Measurements from ENCODE around the gene KRT17.

DNA sequence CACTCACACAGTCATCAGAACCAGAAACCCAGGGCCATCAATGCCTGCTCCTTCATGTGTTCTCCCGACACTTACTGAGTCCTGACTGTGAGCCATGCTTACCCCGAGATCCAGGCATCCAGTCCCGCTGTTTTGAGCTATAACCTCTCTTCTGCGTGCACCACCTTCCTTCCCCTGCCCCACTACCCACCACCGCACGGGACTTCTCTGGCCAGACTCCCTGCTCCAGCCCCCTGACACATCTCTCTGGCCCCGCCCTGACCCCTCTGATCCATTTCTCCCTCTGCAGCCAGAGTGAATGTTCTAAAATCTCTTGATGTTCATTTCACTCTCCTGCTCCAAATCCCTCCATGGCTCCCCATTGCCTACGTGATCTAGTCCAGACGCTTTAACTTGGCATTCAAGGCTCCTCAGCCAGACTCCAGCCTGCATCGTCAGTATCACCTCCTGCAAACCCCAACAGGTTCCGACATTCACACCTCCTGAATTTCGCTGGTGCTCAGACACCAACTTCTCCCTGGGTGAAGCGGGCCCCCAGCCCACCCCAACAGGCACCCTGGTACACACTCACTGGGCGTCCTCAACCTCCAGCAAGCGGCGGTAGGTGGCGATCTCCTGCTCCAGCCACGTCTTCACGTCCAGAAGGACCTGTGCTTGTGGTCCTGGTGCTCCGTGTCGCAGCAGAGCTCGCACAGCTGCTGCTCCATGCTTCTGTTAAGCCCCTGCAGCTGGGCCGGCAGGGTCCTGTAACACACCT is 3.1 kb upstream of the KRT17 start:
- TF ChIP-seq, protein P1, sequence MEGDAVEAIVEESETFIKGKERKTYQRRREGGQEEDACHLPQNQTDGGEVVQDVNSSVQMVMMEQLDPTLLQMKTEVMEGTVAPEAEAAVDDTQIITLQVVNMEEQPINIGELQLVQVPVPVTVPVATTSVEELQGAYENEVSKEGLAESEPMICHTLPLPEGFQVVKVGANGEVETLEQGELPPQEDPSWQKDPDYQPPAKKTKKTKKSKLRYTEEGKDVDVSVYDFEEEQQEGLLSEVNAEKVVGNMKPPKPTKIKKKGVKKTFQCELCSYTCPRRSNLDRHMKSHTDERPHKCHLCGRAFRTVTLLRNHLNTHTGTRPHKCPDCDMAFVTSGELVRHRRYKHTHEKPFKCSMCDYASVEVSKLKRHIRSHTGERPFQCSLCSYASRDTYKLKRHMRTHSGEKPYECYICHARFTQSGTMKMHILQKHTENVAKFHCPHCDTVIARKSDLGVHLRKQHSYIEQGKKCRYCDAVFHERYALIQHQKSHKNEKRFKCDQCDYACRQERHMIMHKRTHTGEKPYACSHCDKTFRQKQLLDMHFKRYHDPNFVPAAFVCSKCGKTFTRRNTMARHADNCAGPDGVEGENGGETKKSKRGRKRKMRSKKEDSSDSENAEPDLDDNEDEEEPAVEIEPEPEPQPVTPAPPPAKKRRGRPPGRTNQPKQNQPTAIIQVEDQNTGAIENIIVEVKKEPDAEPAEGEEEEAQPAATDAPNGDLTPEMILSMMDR (IDR thresholded peaks at IDR 0.05), result no peak
- TF ChIP-seq POLR2A (IDR thresholded peaks at IDR 0.05), result no peak

All from adrenal gland (tissue), 5 donors.